Breast epithelium (tissue), 4 donors: ENCODE results near the gene MCRIP2. TPM values are rescaled to one million over a fixed set of nuclear protein-coding genes. Genes with fewer than 3 reads are reported as not detected.

ENCODE experiments used
- DNase-seq, 2 donors: peaks; one replicate each; pipeline ENCODE4 v3.0.0-alpha.2; 2019; ENCODE audit warnings: low spot score in 2 of 2
- H3K27ac ChIP-seq, 2 donors: fragments of 200-600 bp; sonication (generic) in 1 of 2; one replicate each; pipeline ENCODE4 v1.5.1; 2016 to 2019; ENCODE audit warnings: mild to moderate bottlenecking in 1 of 2
- H3K27me3 ChIP-seq, 2 donors: fragments of 200-600 bp; sonication (generic) in 1 of 2; one replicate each; pipeline versions ENCODE4 v1.5.1 to v1.6.0; 2017 to 2019; ENCODE audit warnings: control low read depth in 1 of 2, mild to moderate bottlenecking in 1 of 2
- H3K36me3 ChIP-seq: fragments of 200-600 bp; one replicate; pipeline ENCODE4 v1.5.1; 2019
- H3K4me1 ChIP-seq, 2 donors: fragments of 200-600 bp; sonication (generic); one replicate each; pipeline ENCODE4 v1.5.1; 2016 to 2019; ENCODE audit warnings: control low read depth in 1 of 2
- H3K4me3 ChIP-seq, 3 donors: fragments of 200-600 bp; sonication (generic); 1 replicate in 2 of 3; 2 replicates in 1 of 3; pipeline ENCODE4 v1.5.1; 2016 to 2019; ENCODE audit warnings: mild to moderate bottlenecking in 3 of 3, moderate library complexity in 2 of 3
- H3K9me3 ChIP-seq, 2 donors: fragments of 200-600 bp; sonication (generic) in 1 of 2; one replicate each; pipeline ENCODE4 v1.5.1; 2016 to 2019; ENCODE audit warnings: control low read depth in 1 of 2
- CTCF ChIP-seq, 3 donors: fragments of 450-650 bp; IDR thresholded peaks; one replicate each; pipeline ENCODE4 v1.5.1; 2016 to 2017; ENCODE audit warnings: antibody characterized with exemption in 3 of 3, mild to moderate bottlenecking in 3 of 3, moderate library complexity in 3 of 3
- POLR2A ChIP-seq: fragments of 450-650 bp; IDR thresholded peaks from one replicate; pipeline ENCODE4 v1.6.1; 2016; ENCODE audit warnings: antibody characterized with exemption, mild to moderate bottlenecking, moderate library complexity
- POLR2AphosphoS5 ChIP-seq, 3 donors: sonication (generic); formaldehyde crosslinking; IDR thresholded peaks; one replicate each; pipeline ENCODE4 v1.6.1; 2017; ENCODE audit warnings: antibody characterized with exemption in 3 of 3
- intact Hi-C: fragments of 100-400 bp; cut with DNase I; formaldehyde crosslinking; loops from one replicate; pipeline ENCODE4 v1.15.1; 2023; ENCODE audit warnings: low total_unique reads
- total RNA-seq, 3 donors: library from RNA; depleted of rRNA; stranded (reverse); fragments of >200 nt; gene quantifications; one replicate each; pipeline ENCODE4 v1.1.0, GENCODE V29; 2016

MCRIP2 gene
- total RNA-seq, 3 donors from 2014 or later, result 26.8 to 39.7 (median 34.9) TPM

- Histone ChIP-seq H3K9me3 (no peaks in the 10 kb centered on the region), H3K36me3 (no peaks in the 10 kb centered on the region), H3K4me3 (no peak overlapping the region), H3K27me3 (no peaks in the 10 kb centered on the region), H3K4me1 (peaks cover 3 to 6% of the 10 kb centered on the region in 2 donors), H3K27ac (no peak overlapping the region)
- intact Hi-C loops, result no loop called here
- TF ChIP-seq CTCF (IDR thresholded peaks at IDR 0.05) (no peak), POLR2A (no peak), POLR2AphosphoS5 (IDR thresholded peaks at IDR 0.05) (no peak)
- DNase-seq, result no peak
These were observed 21.0 kb downstream of the MCRIP2 start for GRCh38 chr16:662597-662996.

- no peaks in the 10 kb centered on the region for H3K9me3 ChIP-seq
- H3K4me1 ChIP-seq, result peaks cover 0 to 5% of the 10 kb centered on the region in 2 donors
- no peak overlapping the region for H3K27ac ChIP-seq
- peaks cover 4% of the 10 kb centered on the region for H3K36me3 ChIP-seq
- no peaks in the 10 kb centered on the region for H3K27me3 ChIP-seq
- H3K4me3 ChIP-seq, result no peak overlapping the region
- intact Hi-C loops, result no loop called here
- TF ChIP-seq POLR2AphosphoS5 (IDR thresholded peaks at IDR 0.05), result no peak
- TF ChIP-seq CTCF (IDR thresholded peaks at IDR 0.05), result no peak
- TF ChIP-seq POLR2A, result no peak
- no peak for DNase-seq
These were observed 24.9 kb downstream of the MCRIP2 start for GRCh38 chr16:666572-666971.

GRCh38 chr16:667113-667779 lies 25.6 kb downstream of the MCRIP2 start:
- Histone ChIP-seq H3K9me3 (no peaks in the 10 kb centered on the region), H3K4me3 (peak overlapping the region; percentile 90 to 97 (median 93)), H3K27me3 (no peaks in the 10 kb centered on the region), H3K36me3 (peaks cover 6% of the 10 kb centered on the region), H3K4me1 (peaks cover 0 to 5% of the 10 kb centered on the region in 2 donors), H3K27ac (peak overlapping the region; percentile 87)
- no peak for DNase-seq
- no peak for TF ChIP-seq POLR2A
- TF ChIP-seq CTCF (IDR thresholded peaks at IDR 0.05), result no peak
- no peak for TF ChIP-seq POLR2AphosphoS5 (IDR thresholded peaks at IDR 0.05)
- intact Hi-C loops, result no loop called here

GRCh38 chr16:667780-668518 lies 26.3 kb downstream of the MCRIP2 start, which contains the start of gene RHOT2:
TSS of gene RHOT2 (plus strand) at chr16:668132. CDS start at chr16:668200, 68 bp downstream.
- no peaks in the 10 kb centered on the region for H3K27me3 ChIP-seq
- DNase-seq, result peak; percentile 91 to 93
- H3K4me1 ChIP-seq, result peaks cover 0 to 5% of the 10 kb centered on the region in 2 donors
- peaks cover 10% of the 10 kb centered on the region for H3K36me3 ChIP-seq
- peak; percentile 57 for TF ChIP-seq POLR2A
- peak; percentile 57 to 93 (median 58) for TF ChIP-seq CTCF (IDR thresholded peaks at IDR 0.05)
- TF ChIP-seq POLR2AphosphoS5 (IDR thresholded peaks at IDR 0.05), result peak; percentile 45 to 83 (median 65)
- H3K27ac ChIP-seq, result peak within 1 kb of the TSS; percentile 87
- intact Hi-C loops, result loop anchor here (1.0 kb wide), 1 partner anchor 22 kb away; the partner anchor contains the start of gene WDR24
- H3K4me3 ChIP-seq, result peak within 1 kb of the TSS; percentile 90 to 97 (median 93)
- H3K9me3 ChIP-seq, result no peaks in the 10 kb centered on the region
